GM12878 (cell line): ENCODE measurements around the gene SLC39A5. TPM values are rescaled to one million over a fixed set of nuclear protein-coding genes. Genes with fewer than 3 reads are reported as not detected.
A peak's percentile ranks its signal among the peaks of the same experiment; 100 is the strongest.

Experiments used
- ASH2L ChIP-seq: fragments of 300-600, 200-600 bp; sonication (generic); IDR thresholded peaks from 2 replicates; pipeline ENCODE4 v1.6.1; 2017; ENCODE audit warnings: low read depth, mild to moderate bottlenecking, borderline replicate concordance
- CBX5 ChIP-seq: sonication (generic); IDR thresholded peaks from 2 replicates; pipeline ENCODE4 v1.6.1; 2016; ENCODE audit warnings: low read depth, moderate library complexity, mild to moderate bottlenecking, inconsistent platforms
- CREM ChIP-seq: IDR thresholded peaks from 2 replicates; pipeline ENCODE4 v1.6.1; 2014; ENCODE audit warnings: antibody characterized with exemption, low read depth
- EP300 ChIP-seq, 2 experiments: fragments of 150-350 bp in 1 of 2; IDR thresholded peaks; 2 replicates each; pipeline ENCODE4 v1.6.1; 2011 to 2012; ENCODE audit warnings: low read depth in 2 of 2, low read length in 2 of 2, borderline replicate concordance in 1 of 2, improper control_type of control experiment in 1 of 2, inconsistent platforms in 1 of 2; ENCODE audit not compliant: control insufficient read depth in 1 of 2
- GABPA ChIP-seq: IDR thresholded peaks from 2 replicates; pipeline ENCODE4 v1.6.1; 2014; ENCODE audit warnings: antibody characterized with exemption, low read depth, mild to moderate bottlenecking, inconsistent platforms
- HCFC1 ChIP-seq: fragments of 150-350 bp; IDR thresholded peaks from 2 replicates; pipeline ENCODE4 v1.6.1; 2014; ENCODE audit warnings: low read length
- IRF3 ChIP-seq: fragments of 450-650 bp; IDR thresholded peaks from 2 replicates; pipeline ENCODE4 v1.6.1; 2014; ENCODE audit warnings: mild to moderate bottlenecking
- IRF5 ChIP-seq: fragments of 450-650 bp; IDR thresholded peaks from 2 replicates; pipeline ENCODE4 v1.6.1; 2017; ENCODE audit warnings: borderline replicate concordance
- JUNB ChIP-seq: IDR thresholded peaks from 2 replicates; pipeline ENCODE4 v1.6.1; 2016; ENCODE audit warnings: antibody characterized with exemption, mild to moderate bottlenecking
- LARP7 ChIP-seq: fragments of 450-650 bp; IDR thresholded peaks from 2 replicates; pipeline ENCODE4 v1.6.1; 2017; ENCODE audit warnings: mild to moderate bottlenecking
- PBX3 ChIP-seq: IDR thresholded peaks from 2 replicates; pipeline ENCODE4 v1.6.1; 2011; ENCODE audit warnings: mild to moderate bottlenecking, low read depth, low read length, moderate library complexity; ENCODE audit not compliant: insufficient replicate concordance
- POLR2AphosphoS2 ChIP-seq: IDR thresholded peaks from 2 replicates; pipeline ENCODE4 v1.6.1; 2011; ENCODE audit warnings: low read depth, mild to moderate bottlenecking, low read length, improper control_type of control experiment, moderate library complexity
- RCOR1 ChIP-seq: conservative IDR thresholded peaks from 2 replicates; pipeline ENCODE4 v1.6.1; 2012; ENCODE audit warnings: low read depth, low read length, improper control_type of control experiment
- RFX5 ChIP-seq: IDR thresholded peaks from 2 replicates; pipeline ENCODE4 v1.6.1; 2011; ENCODE audit warnings: low read depth, low read length, improper control_type of control experiment
- SREBF1 ChIP-seq: IDR thresholded peaks from 2 replicates; pipeline ENCODE4 v1.6.1; 2012; ENCODE audit warnings: mild to moderate bottlenecking, low read length
- ZBTB40 ChIP-seq: fragments of 450-650 bp; IDR thresholded peaks from 2 replicates; pipeline ENCODE4 v1.6.1; 2016; ENCODE audit warnings: mild to moderate bottlenecking, moderate library complexity, borderline replicate concordance
- ZNF24 ChIP-seq: fragments of 450-650 bp; IDR thresholded peaks from 2 replicates; pipeline ENCODE4 v1.6.1; 2017; ENCODE audit warnings: antibody characterized with exemption, mild to moderate bottlenecking
- ZNF274 ChIP-seq: IDR thresholded peaks from one replicate; pipeline ENCODE4 v1.8.0; 2011; ENCODE audit not compliant: insufficient read length, insufficient read depth
- polyA plus RNA-seq, 11 experiments: library from polyadenylated mRNA; depleted of rRNA in 4 of 11; unstranded in 6 of 11; stranded (reverse) in 5 of 11; fragments of >200 nt; fragmentation: Nextera tagmentation in 4 of 11; fragmentation: Illumina TruSeq in 1 of 11; extraction: Ambion mirVana in 4 of 11; extraction: Trizol in 1 of 11; gene quantifications; 1 replicate in 1 of 11; 2 replicates in 10 of 11; pipeline versions ENCODE4 v1.2.1 to v1.2.3, GENCODE V29; 2011 to 2016; ENCODE audit warnings: inconsistent platforms in 2 of 11, missing spikeins in 2 of 11, low read depth in 1 of 11
- total RNA-seq, 4 experiments: library from RNA; depleted of rRNA in 3 of 4; stranded (reverse); fragments of >200 nt in 3 of 4; fragmentation: Illumina TruSeq in 1 of 4; extraction: Trizol in 1 of 4; gene quantifications; 2 replicates each; pipeline versions ENCODE4 v1.2.1 to v1.2.3, GENCODE V29; 2013 to 2021

Gene SLC39A5
- total and polyA plus RNA-seq, 10 of the 15 experiments (the other 5 are each of a cell fraction or from before 2014, with no cell fraction given), result 0.15 to 0.56 (median 0.15) TPM; not detected in 7

- no peak for TF ChIP-seq CBX5
- peak; percentile 84 for TF ChIP-seq CREM
- no peak for TF ChIP-seq ASH2L
- TF ChIP-seq EP300 (IDR thresholded peaks at IDR 0.05; ENCODE audit: borderline replicate concordance in 1 of 2, control insufficient read depth in 1 of 2, low read depth in 2 of 2, low read length in 2 of 2), result no peak
- TF ChIP-seq IRF3, result no peak
- no peak for TF ChIP-seq ZNF274
- no peak for TF ChIP-seq IRF5
- no peak for TF ChIP-seq LARP7
- TF ChIP-seq ZNF24, result no peak
- TF ChIP-seq RFX5, result no peak
- no peak for TF ChIP-seq JUNB
- TF ChIP-seq POLR2AphosphoS2, result 0 out of 2 replicates have a peak, but pooled peaks have one; percentile 48
- TF ChIP-seq PBX3, result no peak
- no peak for TF ChIP-seq RCOR1
- peak; percentile 85; the same call in 1 of the 2 replicates for TF ChIP-seq ZBTB40
- peak; percentile 80 for TF ChIP-seq GABPA
- 0 out of 2 replicates have a peak, but pooled peaks have one; percentile 12 for TF ChIP-seq HCFC1
- TF ChIP-seq SREBF1, result no peak
Measured at GRCh38 chr12:56221757-56222530, 7.9 kb upstream of the SLC39A5 start, which contains the start of gene RNF41 (continued).
